Activated T-cell treated with anti-CD3 and anti-CD28 coated beads, Interleukin-2, amount 50 U/mL, for 48 hours (primary cell): ENCODE results near the gene CD19.
"Not testable (repeated sequence)": the region's sequence is repeated elsewhere in the genome, so short reads cannot be mapped to it uniquely, and the experiment has no call there.

Experiments used
- DNase-seq, 2 experiments: peaks; one replicate each; pipeline ENCODE4 v3.0.0-alpha.2; 2020

CD19 gene

DNA sequence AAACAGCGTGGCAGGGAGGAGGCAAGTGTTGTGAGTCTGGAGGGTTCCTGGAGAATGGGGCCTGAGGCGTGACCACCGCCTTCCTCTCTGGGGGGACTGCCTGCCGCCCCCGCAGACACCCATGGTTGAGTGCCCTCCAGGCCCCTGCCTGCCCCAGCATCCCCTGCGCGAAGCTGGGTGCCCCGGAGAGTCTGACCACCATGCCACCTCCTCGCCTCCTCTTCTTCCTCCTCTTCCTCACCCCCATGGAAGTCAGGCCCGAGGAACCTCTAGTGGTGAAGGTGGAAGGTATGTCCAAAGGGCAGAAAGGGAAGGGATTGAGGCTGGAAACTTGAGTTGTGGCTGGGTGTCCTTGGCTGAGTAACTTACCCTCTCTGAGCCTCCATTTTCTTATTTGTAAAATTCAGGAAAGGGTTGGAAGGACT is at the start of gene CD19:
TSS of gene CD19 (plus strand) at position 171 of the 425 bp plus-strand sequence. CDS start at position 201, 30 bp downstream.
- DNase-seq, result no peak

DNA sequence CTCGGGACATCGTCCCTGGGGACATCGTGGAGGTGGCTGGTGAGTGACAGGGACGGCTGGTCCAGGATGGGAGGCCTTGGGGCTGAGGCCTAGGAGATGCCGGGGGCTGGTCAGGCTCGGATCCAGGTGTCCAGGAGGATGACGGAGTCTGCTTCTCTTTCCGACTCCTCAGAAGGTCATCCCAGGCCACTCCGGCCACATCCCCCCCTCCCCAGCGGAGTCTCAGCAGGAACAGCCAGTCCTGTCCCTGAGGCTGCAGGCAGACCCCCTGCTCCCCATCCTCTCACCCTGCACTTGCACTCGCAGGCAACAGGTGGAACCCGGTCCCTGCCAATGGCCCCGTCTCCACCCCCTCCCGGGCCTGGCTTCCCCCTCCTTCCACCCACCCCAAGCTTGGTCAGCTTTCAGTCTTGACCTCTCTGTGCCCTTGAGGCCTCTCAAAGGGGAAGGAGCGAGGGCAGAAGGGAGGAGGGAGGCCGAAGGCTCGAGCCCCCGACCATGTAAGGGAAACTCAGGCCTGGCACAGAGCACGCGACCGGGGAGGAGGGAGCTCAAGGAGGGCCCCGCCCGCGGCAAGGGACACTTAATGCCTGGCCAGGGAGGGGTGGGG is 49.1 kb upstream of the CD19 start:
- no peak for DNase-seq

DNA sequence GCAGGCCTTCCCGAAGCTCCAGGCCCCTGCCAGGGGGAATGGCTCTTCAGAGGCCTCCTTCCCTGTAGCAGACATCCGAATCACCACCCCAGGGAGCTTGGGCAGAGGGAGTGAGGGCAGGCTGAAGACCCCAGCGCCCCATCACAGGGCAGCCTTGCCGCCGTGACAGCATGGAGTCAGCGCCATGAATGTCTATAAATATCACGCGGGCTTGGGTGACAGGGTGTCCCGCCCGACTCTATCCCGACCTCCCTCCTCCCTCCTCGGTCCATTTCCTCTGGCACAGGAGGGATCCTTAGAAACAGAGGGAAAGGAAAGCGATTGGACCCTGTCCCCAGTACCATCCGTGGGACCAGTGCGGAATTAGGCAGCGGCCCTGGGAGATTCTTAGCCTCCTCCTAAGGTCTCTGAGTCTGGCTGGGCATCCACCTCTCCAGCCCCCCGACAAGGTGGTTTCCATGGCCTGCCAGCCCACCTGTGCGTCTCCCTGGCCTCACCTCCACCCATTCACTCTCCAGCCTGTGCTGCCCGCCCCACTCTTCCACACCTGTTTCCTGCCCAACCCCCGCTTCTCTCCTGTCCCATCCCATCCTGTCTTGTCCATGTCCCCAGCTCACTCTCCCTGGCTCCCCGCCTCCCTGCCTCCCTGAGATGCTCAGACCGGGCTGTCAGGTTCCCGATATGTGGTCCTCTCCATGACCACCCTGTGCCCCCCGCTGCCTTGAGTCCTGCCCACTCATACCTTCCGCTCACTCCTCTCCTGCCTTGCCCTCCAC is 48.4 kb upstream of the CD19 start:
- no peak for DNase-seq

DNA sequence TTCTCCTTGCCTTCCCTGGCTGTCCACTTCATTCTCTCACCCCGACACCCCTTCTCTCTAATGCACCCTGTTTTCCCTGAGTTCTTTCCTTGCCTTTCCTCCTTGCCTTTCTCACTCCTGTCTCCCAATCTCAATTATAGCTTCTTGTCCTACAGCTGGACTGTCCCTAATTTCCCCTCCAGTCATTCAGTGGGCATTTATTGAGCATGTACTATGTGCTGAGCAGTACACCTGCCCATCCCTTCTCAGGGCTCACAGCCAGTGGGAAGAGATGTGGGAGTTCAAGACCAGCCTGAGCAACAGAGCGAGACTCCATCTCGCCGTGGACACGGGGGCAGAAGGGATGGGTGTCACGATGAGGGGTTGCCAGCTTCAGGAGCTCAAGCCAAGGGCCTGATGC is 47.7 kb upstream of the CD19 start:
- no peak for DNase-seq

DNA sequence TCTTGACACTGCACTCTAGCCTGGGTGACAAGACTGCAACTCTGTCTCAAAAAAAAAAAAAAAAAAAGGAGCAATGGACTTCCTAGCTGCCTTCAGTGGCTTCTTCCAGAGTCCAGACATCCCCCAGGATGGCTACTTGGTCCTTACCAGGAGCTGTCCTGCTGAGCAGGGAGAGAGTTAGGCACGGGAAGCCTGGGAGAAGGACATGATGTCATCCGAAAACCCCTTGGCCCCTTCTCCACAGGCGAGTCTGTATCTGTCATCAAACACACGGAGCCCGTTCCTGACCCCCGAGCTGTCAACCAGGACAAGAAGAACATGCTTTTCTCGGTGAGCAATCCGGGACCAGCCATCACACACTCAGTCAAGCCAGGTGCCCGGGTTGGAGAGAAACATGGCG is 44.8 kb upstream of the CD19 start:
- no peak for DNase-seq

DNA sequence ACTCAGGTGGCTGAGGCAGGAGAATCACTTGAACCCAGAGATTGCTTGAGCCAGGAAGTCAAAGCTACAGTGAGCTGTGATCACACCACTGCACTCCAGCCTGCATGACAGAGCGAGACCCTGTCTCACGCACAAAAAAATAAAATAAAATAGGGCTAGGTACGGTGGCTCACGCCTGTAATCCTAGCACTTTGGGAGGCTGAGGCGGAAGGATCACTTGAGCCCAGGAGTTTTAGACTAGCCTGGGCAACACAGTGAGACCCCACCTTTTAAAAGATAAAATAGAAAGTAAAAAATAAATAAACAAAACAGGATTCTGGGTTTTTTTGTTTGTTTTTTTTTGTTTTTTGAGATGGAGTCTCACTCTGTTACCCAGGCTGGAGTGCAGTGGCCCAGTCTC is 41.4 kb upstream of the CD19 start:
- not testable (repeated sequence) for DNase-seq

DNA sequence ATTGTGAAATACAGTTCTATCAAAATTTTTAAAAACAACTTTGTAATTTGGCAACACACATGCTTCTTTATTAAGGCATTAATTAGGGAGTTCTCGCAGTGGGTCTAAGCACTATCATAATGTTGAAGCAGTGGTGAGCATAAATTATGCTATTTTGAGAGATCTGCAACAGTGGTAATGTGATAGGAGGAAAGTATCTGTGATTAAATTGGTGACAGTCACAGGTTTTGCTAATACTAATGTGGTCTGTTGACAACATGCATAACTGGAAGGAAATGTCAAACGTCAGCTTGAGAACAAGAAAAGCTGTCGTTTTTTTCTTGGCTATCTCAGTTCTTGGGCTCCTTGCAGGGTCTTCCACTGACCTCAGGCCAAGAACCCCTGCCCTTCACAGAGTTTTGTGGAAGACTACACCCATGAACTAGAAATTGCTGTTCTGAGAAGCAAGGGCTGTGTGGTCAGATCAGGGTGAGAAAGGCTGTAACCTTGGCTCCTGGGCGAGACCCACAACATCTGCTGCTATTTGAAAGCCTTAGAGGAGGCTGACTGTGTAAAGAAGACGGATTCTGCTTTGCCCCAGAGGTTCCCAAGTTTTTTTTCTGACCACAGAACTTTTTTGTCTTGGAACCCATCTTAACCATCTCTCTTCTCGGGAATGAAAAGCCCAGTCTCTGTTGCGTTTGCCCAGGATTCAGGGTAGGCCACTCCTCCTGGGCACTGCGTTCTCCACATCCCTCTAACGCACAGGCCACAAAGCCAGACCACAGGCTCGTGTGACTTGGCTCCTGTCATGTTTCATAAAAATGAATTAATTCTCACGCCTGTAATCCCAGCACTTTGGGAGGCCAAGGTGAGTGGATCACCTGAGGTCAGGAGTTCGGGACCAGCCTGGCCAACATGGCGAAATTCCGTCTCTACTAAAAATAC is 39.5 kb upstream of the CD19 start:
- DNase-seq, result no peak

DNA sequence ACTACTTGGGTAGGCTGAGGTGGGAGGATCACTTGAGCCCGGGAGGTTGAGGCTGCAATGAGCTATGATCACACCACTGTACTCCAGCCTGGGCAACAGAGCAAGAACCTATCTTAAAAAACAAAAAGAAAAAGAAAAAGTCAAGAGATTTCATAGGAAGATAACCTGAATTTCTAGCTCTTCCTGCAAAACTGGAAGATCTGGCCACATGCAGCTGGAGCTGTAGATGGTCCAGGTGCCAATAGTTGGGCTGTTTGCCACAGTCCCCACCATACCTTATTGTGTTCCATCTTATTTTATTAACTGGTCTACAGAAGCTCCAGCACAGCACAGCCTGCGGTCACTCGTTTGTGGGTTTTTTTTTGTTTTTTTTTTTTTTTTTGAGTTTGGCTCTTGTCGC is 38.5 kb upstream of the CD19 start:
- DNase-seq, result no peak

DNA sequence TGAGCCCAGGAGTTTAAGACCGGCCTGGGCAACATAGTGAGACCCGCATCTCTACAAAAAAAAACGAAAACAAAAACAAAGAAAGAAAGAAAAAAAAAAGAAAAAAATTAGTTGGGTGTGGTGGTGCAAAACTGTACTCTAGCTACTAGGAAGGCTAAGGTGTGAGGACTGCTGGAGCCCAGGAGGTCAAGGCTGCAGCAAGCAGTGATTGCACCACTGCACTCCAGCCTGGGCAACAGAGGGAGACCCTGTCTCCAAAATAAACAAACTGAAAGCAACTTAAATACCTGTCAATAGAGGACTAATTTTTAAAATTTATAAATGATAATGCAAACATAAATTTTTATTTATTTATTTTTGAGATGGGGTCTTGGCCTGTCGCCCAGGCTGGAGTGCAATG is 36.2 kb upstream of the CD19 start:
- DNase-seq, result no peak

DNA sequence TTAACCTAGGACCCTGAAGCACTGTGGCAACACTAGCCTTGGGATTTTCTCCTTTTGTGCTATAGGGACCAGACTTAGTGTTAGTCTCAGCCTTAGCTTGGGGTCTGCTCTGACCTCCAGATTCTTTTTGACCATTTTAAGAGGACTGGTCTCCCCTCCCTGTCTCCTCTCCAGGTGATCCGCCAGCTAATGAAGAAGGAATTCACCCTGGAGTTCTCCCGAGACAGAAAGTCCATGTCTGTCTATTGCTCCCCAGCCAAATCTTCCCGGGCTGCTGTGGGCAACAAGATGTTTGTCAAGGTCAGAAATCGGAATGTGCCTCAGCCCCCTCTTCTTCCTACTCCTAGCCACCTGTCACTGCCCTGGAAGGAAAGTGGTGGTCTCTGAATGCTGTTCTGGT is 33.9 kb upstream of the CD19 start:
- DNase-seq, result no peak

DNA sequence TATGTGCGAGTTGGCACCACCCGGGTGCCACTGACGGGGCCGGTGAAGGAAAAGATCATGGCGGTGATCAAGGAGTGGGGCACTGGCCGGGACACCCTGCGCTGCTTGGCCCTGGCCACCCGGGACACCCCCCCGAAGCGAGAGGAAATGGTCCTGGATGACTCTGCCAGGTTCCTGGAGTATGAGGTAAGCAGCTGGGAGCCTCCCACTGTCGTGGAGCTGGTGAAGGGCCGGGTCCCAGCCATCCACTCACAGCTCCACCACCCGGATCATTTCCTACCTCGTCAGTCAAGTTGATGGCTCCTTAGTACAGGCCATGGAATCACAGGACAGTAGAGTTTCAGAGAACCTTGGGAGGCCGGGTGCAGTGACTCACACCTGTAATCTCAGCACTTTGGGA is 33.5 kb upstream of the CD19 start:
- DNase-seq, result no peak

DNA sequence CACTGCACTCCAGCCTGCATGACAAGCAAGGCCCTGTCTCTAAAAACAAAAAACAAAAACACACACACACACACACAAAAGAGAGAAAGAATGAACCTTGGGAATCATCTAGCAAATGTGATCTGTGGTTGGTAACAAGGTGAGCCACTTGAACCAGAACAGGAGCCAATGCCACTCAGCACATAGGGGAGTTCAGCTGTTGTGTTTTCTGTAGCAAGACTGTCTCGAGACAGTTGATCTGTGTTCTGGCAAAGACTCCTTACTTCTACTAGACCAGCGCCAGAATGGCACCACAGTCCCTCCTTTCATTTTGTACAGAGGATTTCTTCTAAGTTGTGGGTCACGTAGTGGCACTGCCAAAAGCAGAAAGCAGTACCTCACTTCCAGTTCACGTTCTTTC is 32.8 kb upstream of the CD19 start:
- no peak for DNase-seq

DNA sequence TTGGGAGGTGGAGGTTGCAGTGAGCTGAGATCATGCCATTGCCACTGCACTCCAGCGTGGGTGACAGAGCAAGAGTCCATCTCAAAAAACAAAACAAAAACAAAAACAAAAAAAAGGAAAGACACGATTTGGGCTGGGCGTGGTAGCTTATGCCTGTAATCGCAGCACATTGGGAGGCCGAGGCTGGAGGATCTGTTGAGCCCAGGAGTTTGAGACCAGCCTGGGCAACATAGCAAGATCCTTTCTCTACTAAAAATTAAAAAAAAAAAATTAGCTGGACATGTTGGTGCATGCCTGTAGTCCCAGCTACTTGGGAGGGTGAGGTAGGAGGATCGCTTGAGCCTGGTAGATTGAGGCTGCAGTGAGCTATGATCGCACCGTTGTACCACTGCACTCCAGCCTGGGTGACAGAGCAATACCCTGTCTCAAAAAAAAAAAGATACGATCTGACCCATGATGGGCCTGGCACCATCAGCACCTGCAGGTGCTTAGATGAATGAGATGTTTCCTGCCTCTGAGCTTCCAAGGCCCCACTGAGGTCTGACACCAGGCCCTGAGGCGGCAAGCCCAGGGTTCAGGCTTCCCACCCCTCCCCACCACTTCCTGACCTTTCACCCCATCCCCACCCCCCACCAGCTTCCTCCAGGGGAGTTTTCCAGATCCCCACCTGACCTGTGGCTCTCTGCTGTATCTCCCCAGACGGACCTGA is 31.7 kb upstream of the CD19 start:
- no peak for DNase-seq

DNA sequence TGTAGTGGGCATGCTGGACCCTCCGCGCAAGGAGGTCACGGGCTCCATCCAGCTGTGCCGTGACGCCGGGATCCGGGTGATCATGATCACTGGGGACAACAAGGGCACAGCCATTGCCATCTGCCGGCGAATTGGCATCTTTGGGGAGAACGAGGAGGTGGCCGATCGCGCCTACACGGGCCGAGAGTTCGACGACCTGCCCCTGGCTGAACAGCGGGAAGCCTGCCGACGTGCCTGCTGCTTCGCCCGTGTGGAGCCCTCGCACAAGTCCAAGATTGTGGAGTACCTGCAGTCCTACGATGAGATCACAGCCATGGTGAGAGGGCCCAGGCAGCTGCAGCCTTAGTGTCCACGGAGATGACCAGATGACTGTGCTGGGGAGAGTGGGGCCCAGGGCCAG is 31.2 kb upstream of the CD19 start:
- DNase-seq, result no peak

DNA sequence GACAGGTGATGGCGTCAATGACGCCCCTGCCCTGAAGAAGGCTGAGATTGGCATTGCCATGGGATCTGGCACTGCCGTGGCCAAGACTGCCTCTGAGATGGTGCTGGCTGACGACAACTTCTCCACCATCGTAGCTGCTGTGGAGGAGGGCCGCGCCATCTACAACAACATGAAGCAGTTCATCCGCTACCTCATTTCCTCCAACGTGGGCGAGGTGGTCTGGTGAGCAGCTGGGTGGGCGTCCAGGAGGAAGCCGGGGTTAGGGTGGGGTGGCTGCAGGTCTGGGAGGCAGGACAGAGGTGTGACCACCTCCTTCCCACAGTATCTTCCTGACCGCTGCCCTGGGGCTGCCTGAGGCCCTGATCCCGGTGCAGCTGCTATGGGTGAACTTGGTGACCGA is 29.9 kb upstream of the CD19 start:
- no peak for DNase-seq

DNA sequence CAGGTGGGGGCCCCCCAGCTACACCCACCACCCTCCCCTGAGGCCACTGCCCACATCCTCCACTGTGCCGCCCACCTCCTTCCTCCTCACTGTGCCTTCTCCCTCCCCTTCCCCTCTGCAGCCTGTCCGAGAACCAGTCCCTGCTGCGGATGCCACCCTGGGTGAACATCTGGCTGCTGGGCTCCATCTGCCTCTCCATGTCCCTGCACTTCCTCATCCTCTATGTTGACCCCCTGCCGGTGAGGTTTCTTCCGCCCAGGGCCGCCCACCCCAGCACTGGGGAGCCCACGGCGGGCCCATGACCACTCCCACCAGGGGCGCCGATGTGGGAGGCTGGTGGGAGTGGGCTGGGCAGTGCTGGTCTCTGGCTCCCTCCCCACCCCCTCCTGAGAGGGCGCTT is 28.9 kb upstream of the CD19 start:
- no peak for DNase-seq

DNA sequence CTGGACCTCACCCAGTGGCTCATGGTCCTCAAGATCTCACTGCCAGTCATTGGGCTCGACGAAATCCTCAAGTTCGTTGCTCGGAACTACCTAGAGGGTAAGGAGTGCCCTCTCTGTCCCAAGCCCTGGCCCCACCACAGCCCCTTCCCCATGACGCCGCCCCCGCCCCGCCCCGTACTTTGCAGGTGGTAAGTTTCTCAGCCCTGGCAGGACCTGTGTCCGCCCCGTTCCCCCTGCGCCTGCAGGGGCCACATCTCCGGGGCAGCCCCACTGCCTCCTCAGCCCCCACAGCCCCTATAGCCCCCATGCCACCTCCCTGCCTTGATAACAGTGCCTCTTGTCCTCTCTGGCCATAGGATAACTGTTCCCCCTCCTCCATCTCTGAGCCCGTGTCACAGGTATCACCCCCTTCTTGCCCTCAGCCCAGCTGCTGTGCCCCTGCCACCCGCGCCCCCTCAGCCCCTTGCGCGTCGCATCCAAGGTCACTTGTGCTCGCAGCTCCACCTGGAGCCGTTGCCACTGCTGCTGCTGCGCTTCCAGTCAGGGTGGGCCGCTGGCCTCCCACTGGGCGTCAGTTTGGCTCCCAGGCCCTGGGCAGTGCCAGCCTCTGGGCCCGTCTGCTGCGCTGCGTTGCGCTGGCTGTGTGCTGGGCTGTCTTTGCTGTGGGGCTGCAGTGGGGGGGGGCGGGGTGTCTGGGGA is 28.3 kb upstream of the CD19 start:
- no peak for DNase-seq

DNA sequence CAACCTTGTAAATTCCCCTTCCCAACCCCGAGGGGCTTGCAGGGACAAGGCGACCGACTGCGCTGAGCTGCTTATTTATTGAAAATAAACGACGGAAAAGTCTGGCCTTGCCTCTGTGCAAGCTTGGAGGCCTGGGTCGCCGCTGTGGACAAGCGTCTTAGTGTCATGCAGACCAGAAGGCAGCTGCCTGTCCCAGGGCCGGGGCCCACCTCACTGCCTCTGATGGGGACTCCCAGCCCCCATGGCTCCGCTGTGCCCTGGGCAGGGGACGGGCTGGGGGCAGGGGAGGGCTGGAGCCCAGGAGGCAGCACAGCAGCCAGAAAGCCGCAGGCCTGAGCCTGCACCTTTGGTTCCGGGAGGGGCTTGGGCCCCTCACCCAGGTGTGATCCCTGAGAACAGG is 27.4 kb upstream of the CD19 start:
- no peak for DNase-seq

DNA sequence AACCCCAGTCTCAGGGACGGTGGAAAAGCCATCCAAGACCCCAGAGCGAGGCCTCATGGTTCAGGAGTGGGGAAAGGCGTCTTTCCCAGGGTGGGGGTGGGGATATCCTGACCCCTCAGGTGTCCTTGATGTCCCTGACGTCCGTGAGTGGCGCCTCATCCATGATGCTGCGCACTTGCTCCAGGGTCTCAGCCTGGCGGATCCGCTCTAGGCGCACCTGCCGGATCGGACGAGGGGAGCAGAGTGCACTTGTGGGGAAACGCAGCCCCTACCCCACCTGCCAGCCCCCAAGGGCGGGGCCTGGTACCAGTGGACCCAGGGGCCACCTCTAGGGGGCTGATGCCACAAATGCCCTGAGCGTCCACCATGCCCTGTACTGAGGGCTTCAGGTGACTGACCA is 26.9 kb upstream of the CD19 start:
- DNase-seq, result no peak

DNA sequence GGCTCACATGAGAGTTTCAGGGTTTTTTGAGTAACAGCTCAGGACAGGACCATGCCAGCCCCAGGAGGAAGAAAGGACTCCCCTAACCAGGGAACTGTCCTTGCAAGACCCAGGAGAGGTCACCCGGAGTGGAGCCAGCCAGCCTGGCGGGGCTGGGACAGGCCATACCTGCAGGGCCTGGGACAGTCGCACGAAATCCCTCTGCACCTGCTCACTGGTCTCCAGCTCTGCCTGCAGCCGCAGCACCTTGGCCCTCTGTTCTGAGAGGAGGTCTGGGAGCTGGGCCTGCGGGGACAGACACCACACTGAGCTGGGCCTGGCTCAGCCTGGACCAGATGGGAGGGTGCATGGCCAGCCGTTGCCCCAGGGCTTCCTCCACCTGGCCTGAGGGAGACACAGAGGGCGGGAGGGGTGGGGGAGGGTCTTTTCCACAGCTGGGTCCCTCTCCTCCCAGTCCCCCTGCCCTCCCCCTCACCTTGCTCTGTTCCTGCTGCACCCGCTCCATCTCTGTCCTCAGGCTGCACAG is 26.5 kb upstream of the CD19 start:
- no peak for DNase-seq

DNA sequence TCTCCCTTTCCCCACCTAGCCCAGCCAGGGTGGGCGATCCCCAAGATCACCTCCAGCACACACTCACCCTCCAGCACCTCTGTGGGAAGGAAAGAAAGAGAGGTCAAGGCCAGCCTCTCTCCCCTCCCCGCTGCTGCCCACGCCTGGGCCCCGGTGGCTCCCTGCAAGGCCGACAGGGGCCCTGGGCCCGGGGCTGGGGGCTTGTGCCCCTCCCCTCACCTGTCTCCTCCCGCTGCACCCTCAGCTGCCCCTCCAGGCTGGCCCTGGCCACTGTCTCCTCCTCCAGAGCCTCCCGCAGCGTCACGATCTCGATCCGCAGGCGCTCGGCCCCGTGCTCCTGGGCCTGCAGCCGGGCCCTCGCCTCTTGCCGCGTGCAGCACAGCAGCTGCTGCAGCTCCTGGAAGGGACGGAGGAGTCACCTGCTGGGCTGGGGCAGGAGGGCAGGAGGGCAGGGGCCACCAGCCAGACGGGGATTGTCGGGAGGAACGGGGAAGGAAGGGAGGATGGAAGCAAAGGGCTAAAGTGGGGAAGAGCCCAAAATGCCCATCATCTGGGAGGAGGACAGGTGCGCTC is 25.9 kb upstream of the CD19 start:
- DNase-seq, result no peak
